GM12891 (cell line): ENCODE measurements around the gene HLA-DRA.

ENCODE experiments used
- POLR2A ChIP-seq: IDR thresholded peaks from 2 replicates; pipeline ENCODE4 v1.6.1; 2011; ENCODE audit warnings: low read depth, low read length, control low read depth
- POLR2AphosphoS5 ChIP-seq: IDR thresholded peaks from 2 replicates; pipeline ENCODE4 v1.6.1; 2011; ENCODE audit warnings: low read depth, low read length, control low read depth
- POU2F2 ChIP-seq: IDR thresholded peaks from 2 replicates; pipeline ENCODE4 v1.6.1; 2011; ENCODE audit warnings: low read depth, mild to moderate bottlenecking, control low read depth, low read length, moderate library complexity
- SPI1 ChIP-seq: IDR thresholded peaks from 2 replicates; pipeline ENCODE4 v1.6.1; 2011; ENCODE audit warnings: low read depth, low read length, control low read depth
- TAF1 ChIP-seq: IDR thresholded peaks from 2 replicates; pipeline ENCODE4 v1.6.1; 2011; ENCODE audit warnings: low read depth, low read length, control low read depth

DNA sequence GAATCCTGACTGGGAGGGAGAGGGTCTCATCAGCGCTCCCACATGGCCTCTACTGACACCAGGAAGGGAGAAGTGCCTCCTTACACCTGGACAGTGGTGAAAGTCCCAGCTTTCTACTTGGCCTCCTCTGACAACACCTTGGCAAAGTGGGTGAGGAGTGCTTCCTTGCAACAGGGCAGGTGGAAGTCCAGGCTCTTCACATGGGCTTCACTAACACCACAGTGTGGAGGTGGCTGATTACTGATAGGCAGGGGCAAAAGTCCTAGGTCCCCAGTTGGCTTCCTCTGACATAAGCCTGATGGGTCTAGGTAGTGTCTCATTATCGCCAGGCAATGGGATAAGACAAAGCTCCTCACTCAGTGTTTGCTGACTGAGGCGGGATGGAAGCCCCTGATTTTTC, 9.5 kb upstream of the HLA-DRA start:
- TF ChIP-seq POLR2A, result no peak
- no peak for TF ChIP-seq POLR2AphosphoS5
- TF ChIP-seq SPI1, result no peak
- TF ChIP-seq TAF1, result no peak
- no peak for TF ChIP-seq POU2F2
